Cardiac fibroblast (primary cell): ENCODE results near the gene IL12A.
A peak's percentile ranks its signal among the peaks of the same experiment; 100 is the strongest.

Source experiments
- DNase-seq, 2 donors: peaks; one replicate each; pipeline versions ENCODE4 v3.0.0 to v3.0.0-alpha.2; 2010; ENCODE audit warnings: low read depth in 2 of 2
- H3K4me3 ChIP-seq, 2 donors: replicated peaks in 1 of 2; 1 replicate in 1 of 2; 2 replicates in 1 of 2; pipeline ENCODE4 v1.5.1; 2011; ENCODE audit warnings: low read depth in 2 of 2, low read length in 2 of 2, mild to moderate bottlenecking in 2 of 2, moderate library complexity in 1 of 2
- TF ChIP-seq, protein P1 (sequence below): IDR thresholded peaks from one replicate; pipeline ENCODE4 v1.5.1; 2011; ENCODE audit warnings: low read depth, mild to moderate bottlenecking, low read length, inconsistent platforms

IL12A gene

DNA sequence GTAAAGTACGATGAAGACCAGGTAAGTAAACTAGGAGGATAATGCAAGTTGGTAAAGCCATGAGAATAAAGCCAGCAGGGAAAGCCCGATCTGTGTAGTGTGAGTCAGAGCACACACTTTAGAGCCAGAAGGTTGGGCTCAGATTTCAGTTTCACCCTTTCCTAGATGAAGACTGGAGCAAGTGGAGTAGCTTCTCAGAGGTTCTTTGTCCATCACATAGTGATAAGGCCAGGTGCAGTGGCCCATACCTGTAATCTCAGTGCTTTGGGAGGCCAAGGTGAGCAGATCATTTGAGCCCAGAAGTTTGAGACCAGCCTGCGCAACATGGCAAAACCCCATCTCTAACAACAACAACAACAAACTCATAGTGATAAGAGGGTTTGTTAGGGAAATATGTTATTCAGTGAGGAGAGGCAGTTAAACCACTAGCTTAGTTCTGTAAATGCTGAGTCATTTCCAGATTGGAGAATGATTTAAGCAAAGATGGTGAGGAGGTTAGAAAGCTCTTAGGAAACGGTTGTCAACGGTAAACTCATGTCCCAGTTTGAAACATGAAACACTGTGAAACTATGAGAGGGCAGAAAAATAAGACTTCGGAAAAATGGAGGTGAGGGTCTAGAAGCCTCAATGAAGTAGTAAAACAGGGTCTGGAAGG is 39.0 kb downstream of the IL12A start:
- DNase-seq = peak; percentile 60 to 72
- H3K4me3 ChIP-seq = no peak overlapping the region
- TF ChIP-seq, protein P1, sequence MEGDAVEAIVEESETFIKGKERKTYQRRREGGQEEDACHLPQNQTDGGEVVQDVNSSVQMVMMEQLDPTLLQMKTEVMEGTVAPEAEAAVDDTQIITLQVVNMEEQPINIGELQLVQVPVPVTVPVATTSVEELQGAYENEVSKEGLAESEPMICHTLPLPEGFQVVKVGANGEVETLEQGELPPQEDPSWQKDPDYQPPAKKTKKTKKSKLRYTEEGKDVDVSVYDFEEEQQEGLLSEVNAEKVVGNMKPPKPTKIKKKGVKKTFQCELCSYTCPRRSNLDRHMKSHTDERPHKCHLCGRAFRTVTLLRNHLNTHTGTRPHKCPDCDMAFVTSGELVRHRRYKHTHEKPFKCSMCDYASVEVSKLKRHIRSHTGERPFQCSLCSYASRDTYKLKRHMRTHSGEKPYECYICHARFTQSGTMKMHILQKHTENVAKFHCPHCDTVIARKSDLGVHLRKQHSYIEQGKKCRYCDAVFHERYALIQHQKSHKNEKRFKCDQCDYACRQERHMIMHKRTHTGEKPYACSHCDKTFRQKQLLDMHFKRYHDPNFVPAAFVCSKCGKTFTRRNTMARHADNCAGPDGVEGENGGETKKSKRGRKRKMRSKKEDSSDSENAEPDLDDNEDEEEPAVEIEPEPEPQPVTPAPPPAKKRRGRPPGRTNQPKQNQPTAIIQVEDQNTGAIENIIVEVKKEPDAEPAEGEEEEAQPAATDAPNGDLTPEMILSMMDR = no peak

DNA sequence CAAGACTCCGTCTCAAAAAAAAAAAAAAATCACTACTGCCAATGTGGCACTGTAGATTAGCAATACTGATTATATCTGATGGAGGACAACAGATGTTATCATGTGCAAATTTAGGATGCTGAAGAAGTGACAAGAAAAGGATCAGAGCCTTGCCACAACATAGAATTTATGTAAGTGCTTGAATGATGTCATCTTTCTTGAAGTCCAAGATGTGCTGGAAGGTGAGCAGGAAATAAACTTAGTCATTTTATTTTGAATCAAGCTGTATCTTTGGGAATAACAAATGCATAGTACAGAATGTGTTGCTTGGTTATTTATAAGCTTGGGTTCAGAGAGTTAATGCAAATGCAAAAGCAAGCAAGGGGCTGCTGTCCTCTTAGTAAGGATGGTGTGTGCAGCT is 47.1 kb downstream of the IL12A start:
- TF ChIP-seq, protein P1 = no peak
- DNase-seq = no peak
- H3K4me3 ChIP-seq = no peak overlapping the region

DNA sequence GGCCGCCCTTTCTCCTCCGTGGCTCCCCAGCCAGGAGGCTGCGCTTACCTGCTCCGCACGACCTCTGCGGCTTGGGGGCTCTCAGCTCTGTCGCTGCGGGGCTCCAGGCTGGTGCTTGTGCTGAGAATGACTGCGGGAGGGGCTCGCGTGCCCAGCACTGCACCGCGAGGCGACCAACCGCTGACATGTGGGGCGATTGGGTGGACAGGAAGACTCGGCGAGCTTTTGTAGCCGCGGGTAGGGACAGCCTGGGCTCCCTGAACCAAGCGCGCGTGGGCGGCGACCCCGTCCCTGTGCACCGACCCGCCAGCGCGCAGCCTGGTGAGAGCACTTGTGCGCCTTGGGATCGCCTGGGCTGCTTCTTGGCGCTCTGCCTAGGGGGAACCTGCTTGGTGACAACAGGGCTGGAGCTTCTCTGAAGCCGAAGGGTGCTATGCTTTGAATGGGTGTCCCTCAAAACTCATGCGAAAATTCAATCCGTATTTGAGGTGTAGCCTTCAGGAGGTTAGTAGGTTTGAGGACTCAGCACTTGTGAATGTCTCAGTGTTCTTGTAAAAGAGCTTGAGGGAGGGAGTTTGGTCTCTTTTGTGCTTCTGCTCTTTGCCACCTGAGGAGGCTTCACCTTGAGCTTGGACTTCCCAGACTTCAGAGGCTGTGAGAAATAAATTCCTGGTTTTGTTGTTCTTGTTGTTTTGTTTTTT is 50.4 kb downstream of the IL12A start:
- peak in 1 of 2 donors; percentile 15 for DNase-seq
- H3K4me3 ChIP-seq = peak overlapping the region; percentile 29 to 37
- TF ChIP-seq, protein P1 = no peak

DNA sequence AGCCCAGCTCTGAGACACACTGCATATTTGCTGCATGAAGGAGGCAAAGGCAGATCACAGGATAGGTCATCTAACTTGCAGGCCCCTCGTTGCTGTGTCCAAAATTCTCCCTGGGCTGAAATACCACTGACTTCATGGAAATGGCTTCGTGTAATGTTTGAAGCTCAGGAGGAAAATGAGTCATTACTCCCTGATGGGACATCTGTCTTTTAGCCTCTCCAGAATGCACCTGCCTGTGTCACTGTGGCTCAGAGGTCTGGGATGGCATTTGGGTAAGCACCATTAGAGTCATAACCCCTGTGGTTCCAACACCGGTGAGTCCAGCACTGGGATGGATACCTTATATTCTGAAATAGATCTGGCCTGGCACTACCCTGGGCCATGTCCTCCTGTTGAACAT is 51.5 kb downstream of the IL12A start:
- TF ChIP-seq, protein P1 = no peak
- H3K4me3 ChIP-seq = no peak overlapping the region
- no peak for DNase-seq

DNA sequence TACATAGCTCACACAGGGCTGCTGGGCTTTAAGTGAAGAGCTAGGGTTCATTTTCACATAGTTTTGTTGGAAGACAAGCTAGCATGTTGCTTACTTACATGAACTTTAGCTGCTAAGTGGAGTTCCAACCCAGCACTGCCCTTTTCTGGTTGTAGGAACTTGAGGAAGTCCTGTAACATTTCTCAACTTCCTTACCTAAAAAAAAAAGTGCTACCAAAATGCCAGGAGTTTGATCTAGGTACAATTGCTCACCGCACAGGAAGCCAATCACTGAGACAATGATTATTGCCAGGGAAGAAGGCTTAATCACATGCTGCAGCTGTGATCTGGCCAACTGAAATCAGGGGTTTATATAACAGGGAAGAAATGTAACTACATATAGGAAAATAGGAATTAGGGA is 52.8 kb downstream of the IL12A start:
- DNase-seq = no peak
- H3K4me3 ChIP-seq = no peak overlapping the region
- TF ChIP-seq, protein P1 = no peak

DNA sequence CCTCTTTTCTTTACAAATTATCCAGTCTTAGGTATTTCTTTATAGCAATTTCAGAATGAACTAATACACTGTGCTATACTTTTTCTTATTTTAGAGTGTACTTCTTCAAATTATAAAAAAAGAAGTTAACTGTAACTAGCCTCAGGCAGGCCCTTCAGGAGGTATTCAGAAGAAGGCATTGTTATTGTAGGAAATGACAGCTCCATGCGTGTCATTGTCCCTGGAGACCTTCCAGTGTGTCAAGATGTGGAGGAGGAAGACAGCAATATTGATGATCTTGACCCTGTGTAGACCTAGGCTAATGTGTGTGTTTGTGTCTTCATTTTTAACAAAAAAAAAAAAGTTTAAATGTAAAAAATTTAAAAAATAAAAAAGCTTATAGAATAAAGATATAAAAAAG is 55.5 kb downstream of the IL12A start:
- TF ChIP-seq, protein P1 = no peak
- no peak overlapping the region for H3K4me3 ChIP-seq
- DNase-seq = no peak
